ENCODE measurements around the gene HAUS1.

GRCh38 chr18:46113751-46114150 lies 9.6 kb downstream of the HAUS1 start:
- TF ChIP-seq ATF6 (CRISPR knock-in tag; IDR thresholded peaks at IDR 0.05): no peak
- no peak for TF ChIP-seq ZNF317 (CRISPR knock-in tag; IDR thresholded peaks at IDR 0.05; ENCODE audit: borderline replicate concordance, low read depth)
- no peak for TF ChIP-seq CREB1 (CRISPR knock-in tag; IDR thresholded peaks at IDR 0.05)
- TF ChIP-seq CTCF (IDR thresholded peaks at IDR 0.05): no peak
- no peak for TF ChIP-seq CBFB (CRISPR knock-in tag; IDR thresholded peaks at IDR 0.05; ENCODE audit: low read depth)
- TF ChIP-seq ZNF425 (CRISPR knock-in tag; conservative IDR thresholded peaks at IDR 0.05): no peak
- TF ChIP-seq TEAD4 (CRISPR knock-in tag; IDR thresholded peaks at IDR 0.05): no peak
- TF ChIP-seq GABPB1 (CRISPR knock-in tag; IDR thresholded peaks at IDR 0.05): no peak

Data from WTC11 (cell line).